Gastrocnemius medialis (tissue), 4 donors: ENCODE results near the gene ELL2.

Experiments used
- POLR2A ChIP-seq, 2 donors: fragments of 450-650 bp; IDR thresholded peaks; one replicate each; pipeline ENCODE4 v1.6.1; 2017; ENCODE audit warnings: antibody characterized with exemption in 2 of 2, mild to moderate bottlenecking in 2 of 2, moderate library complexity in 2 of 2
- TF ChIP-seq, protein P1 (sequence below), 5 experiments: fragments of 450-650 bp in 3 of 5; fragments of 200-600 bp in 2 of 5; sonication (generic) in 2 of 5; IDR thresholded peaks in 4 of 5; conservative IDR thresholded peaks in 1 of 5; 1 replicate in 4 of 5; 2 replicates in 1 of 5; pipeline ENCODE4 v1.5.1; 2016 to 2019; ENCODE audit warnings: antibody characterized with exemption in 5 of 5, mild to moderate bottlenecking in 3 of 5, moderate library complexity in 3 of 5

DNA sequence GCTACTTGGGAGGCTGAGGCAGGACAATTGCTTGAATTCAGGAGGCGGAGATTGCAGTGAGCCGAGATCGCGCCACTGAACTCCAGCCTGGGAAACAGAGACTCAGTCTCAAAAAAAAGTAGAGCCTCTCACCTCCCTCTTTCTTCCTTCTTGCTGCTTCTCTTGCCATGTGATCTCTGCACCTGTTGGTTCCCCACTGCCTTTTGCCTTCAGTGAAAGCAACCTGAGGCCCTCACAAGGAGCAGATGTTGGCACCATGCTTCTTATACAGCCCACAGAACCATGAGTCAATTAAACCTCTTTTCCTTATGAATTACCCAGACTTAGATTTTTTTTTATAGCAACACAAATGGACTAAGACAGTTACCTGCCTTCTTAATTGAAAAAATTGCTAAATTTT, 93.5 kb downstream of the ELL2 start:
- TF ChIP-seq, protein P1, sequence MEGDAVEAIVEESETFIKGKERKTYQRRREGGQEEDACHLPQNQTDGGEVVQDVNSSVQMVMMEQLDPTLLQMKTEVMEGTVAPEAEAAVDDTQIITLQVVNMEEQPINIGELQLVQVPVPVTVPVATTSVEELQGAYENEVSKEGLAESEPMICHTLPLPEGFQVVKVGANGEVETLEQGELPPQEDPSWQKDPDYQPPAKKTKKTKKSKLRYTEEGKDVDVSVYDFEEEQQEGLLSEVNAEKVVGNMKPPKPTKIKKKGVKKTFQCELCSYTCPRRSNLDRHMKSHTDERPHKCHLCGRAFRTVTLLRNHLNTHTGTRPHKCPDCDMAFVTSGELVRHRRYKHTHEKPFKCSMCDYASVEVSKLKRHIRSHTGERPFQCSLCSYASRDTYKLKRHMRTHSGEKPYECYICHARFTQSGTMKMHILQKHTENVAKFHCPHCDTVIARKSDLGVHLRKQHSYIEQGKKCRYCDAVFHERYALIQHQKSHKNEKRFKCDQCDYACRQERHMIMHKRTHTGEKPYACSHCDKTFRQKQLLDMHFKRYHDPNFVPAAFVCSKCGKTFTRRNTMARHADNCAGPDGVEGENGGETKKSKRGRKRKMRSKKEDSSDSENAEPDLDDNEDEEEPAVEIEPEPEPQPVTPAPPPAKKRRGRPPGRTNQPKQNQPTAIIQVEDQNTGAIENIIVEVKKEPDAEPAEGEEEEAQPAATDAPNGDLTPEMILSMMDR (IDR thresholded peaks at IDR 0.05 in 4 of 5, conservative IDR thresholded peaks at IDR 0.05 in 1 of 5): no peak
- no peak for TF ChIP-seq POLR2A (IDR thresholded peaks at IDR 0.05)
